Keratinocyte (primary cell): ENCODE data around the gene SPDYE16.
"Not testable (repeated sequence)": the region's sequence is repeated elsewhere in the genome, so short reads cannot be mapped to it uniquely, and the experiment has no call there.

ENCODE experiments used
- CTCF ChIP-seq, 3 experiments: IDR thresholded peaks in 1 of 3; conservative IDR thresholded peaks in 1 of 3; optimal IDR thresholded peaks in 1 of 3; 2 replicates in 2 of 3; 3 replicates in 1 of 3; pipeline versions ENCODE3 to v1.5.1; 2011; ENCODE audit warnings: low read length in 3 of 3, mild to moderate bottlenecking in 3 of 3, moderate library complexity in 2 of 3, control low read depth in 1 of 3, inconsistent platforms in 1 of 3; ENCODE audit not compliant: insufficient read depth in 2 of 3; ENCODE audit errors: extremely low read depth in 1 of 3
- EZH2 ChIP-seq: IDR thresholded peaks from one replicate; pipeline ENCODE4 v1.6.1; 2012; ENCODE audit warnings: inconsistent platforms, mild to moderate bottlenecking, low read length, moderate library complexity

GRCh38 chr7:76549025-76549854 is 6.1 kb upstream of the SPDYE16 start:
- not testable (repeated sequence) for TF ChIP-seq CTCF (optimal IDR thresholded peaks at IDR 0.05 in 1 of 3, IDR thresholded peaks at IDR 0.05 in 1 of 3, conservative IDR thresholded peaks at IDR 0.05 in 1 of 3; ENCODE audit: extremely low read depth in 1 of 3, insufficient read depth in 2 of 3, low read length in 3 of 3); EZH2
